ENCODE results near the gene SPCS3. TPM values are rescaled to one million over a fixed set of nuclear protein-coding genes. Genes with fewer than 3 reads are reported as not detected.

Gene SPCS3
- 10 to 100 TPM; 79.1 to 87.2 TPM for total RNA-seq

DNA sequence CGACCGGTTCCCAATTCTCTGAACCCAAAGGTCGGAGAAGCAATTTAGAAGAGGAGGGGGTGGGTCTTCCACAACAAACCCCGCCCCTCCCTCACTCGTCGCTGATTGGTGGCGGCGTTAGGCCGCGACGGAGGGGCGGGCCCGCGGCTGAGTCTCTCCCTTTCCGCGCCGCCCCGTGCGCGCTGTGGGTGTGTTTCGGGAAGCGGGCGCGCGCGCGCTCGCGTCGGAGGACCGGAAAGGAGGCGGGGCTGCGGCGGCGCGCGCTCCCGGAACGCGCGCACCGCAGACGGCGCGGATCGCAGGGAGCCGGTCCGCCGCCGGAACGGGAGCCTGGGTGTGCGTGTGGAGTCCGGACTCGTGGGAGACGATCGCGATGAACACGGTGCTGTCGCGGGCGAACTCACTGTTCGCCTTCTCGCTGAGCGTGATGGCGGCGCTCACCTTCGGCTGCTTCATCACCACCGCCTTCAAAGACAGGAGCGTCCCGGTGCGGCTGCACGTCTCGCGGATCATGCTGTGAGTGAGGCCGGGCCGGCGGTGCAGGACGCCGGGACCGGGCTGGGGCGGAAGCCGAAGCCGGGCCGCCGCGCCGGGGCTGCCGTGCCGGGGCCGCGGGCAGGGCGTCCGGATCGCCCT, at the start of gene SPCS3:
SPCS3 (plus strand) TSS at position 263 of the 636 bp plus-strand sequence; CDS start at position 374, 111 bp downstream.
- intact Hi-C loops (cut with DNase I): loop anchor here (10.0 kb wide), 1 partner anchor 115 kb away; no protein-coding TSS in a partner anchor

DNA sequence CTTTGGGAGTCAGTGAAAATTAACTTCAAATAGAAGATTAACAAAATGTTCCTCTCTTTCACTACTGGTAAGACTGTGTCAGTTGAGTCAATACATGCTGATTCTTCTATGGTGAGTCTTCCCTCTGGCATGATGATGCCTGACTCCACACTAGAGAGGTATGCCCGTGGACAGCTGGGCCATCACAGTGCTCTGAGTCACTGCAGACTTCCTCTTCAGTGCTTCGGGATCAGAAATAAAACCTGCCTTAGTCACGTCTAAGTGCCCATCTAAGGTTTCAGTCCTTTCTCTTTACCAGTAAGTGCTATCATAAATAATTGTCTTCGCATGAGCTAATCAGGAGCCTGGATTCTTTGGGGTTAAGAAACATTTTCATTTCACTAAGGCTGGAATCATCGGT, 49.1 kb upstream of the SPCS3 start:
- TF ChIP-seq, protein P1, sequence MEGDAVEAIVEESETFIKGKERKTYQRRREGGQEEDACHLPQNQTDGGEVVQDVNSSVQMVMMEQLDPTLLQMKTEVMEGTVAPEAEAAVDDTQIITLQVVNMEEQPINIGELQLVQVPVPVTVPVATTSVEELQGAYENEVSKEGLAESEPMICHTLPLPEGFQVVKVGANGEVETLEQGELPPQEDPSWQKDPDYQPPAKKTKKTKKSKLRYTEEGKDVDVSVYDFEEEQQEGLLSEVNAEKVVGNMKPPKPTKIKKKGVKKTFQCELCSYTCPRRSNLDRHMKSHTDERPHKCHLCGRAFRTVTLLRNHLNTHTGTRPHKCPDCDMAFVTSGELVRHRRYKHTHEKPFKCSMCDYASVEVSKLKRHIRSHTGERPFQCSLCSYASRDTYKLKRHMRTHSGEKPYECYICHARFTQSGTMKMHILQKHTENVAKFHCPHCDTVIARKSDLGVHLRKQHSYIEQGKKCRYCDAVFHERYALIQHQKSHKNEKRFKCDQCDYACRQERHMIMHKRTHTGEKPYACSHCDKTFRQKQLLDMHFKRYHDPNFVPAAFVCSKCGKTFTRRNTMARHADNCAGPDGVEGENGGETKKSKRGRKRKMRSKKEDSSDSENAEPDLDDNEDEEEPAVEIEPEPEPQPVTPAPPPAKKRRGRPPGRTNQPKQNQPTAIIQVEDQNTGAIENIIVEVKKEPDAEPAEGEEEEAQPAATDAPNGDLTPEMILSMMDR (IDR thresholded peaks at IDR 0.05): no peak
- no peak for TF ChIP-seq POLR2A (IDR thresholded peaks at IDR 0.05)
- intact Hi-C loops (cut with DNase I): no loop called here
- no peak for ATAC-seq
- Histone ChIP-seq H3K27me3 (no peaks in the 10 kb centered on the region), H3K4me1 (no peaks in the 10 kb centered on the region), H3K9me3 (no peaks in the 10 kb centered on the region), H3K4me3 (no peak overlapping the region), H3K27ac (no peak overlapping the region), H3K36me3 (replicated peaks in 1 of 2; ENCODE audit: insufficient read depth in 1 of 2, low read depth in 2 of 2) (no peaks in the 10 kb centered on the region)
- WGBS, 2 donors: 62 to 68% methylated on average over 5 of the region's 5 CpGs
- no peak for DNase-seq

More for the DNA sequence above, at the start of gene SPCS3:
- Histone ChIP-seq H3K4me3 (peak within 1 kb of the TSS; percentile 83), H3K27ac (peak within 1 kb of the TSS; percentile 84 to 100 (median 97)), H3K36me3 (replicated peaks in 1 of 2; ENCODE audit: insufficient read depth in 1 of 2, low read depth in 2 of 2) (no peaks in the 10 kb centered on the region), H3K4me1 (peaks cover 11% of the 10 kb centered on the region), H3K27me3 (no peaks in the 10 kb centered on the region), H3K9me3 (no peaks in the 10 kb centered on the region)
- DNase-seq: peak; percentile 94 to 98 (median 96)
- 0% methylated on average over 3 to 81 of the region's 94 CpGs for WGBS, 2 donors
- TF ChIP-seq POLR2A (IDR thresholded peaks at IDR 0.05): peak; percentile 82 to 88 (median 88)
- TF ChIP-seq, protein P1 (IDR thresholded peaks at IDR 0.05): no peak
- peak; percentile 95 for ATAC-seq

DNA sequence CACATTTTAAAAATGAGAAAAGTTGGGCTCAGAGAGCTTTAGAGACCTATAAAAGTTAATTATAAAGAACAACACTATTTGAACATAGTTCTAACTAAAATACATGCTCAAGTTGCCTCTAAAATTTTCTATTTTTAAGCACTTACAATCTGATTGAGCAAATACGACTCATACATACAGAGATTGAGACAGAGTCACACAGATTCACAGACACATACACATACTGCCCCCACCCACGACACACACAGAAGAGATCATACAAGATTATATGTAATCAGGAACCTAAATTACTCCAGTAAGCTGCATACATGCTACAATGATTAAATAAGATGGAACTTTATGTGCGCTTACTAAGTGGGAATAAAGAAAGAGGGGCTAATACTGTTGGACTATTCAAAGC, 48.0 kb upstream of the SPCS3 start:
- ATAC-seq (no peak), DNase-seq (no peak)
- no peak for TF ChIP-seq POLR2A (IDR thresholded peaks at IDR 0.05)
- TF ChIP-seq, protein P1 (IDR thresholded peaks at IDR 0.05): no peak
- intact Hi-C loops (cut with DNase I): no loop called here
- H3K9me3 ChIP-seq: no peaks in the 10 kb centered on the region
- H3K27ac ChIP-seq: no peak overlapping the region
- H3K4me3 ChIP-seq: no peak overlapping the region
- H3K4me1 ChIP-seq: peaks cover under 1% of the 10 kb centered on the region
- 64 to 72% methylated on average over 3 of the region's 3 CpGs for WGBS, 2 donors
- H3K36me3 ChIP-seq (replicated peaks in 1 of 2; ENCODE audit: insufficient read depth in 1 of 2, low read depth in 2 of 2): no peaks in the 10 kb centered on the region
- no peaks in the 10 kb centered on the region for H3K27me3 ChIP-seq

GRCh38 chr4:176272799-176273198, 47.0 kb upstream of the SPCS3 start:
- Histone ChIP-seq H3K36me3 (replicated peaks in 1 of 2; ENCODE audit: insufficient read depth in 1 of 2, low read depth in 2 of 2) (no peaks in the 10 kb centered on the region), H3K27me3 (no peaks in the 10 kb centered on the region), H3K4me1 (peaks cover 5% of the 10 kb centered on the region), H3K9me3 (no peaks in the 10 kb centered on the region), H3K27ac (no peak overlapping the region), H3K4me3 (no peak overlapping the region)
- intact Hi-C loops (cut with DNase I): no loop called here
- WGBS, 2 donors: 36 to 51% methylated on average over 3 of the region's 3 CpGs
- no peak for DNase-seq
- TF ChIP-seq, protein P1 (IDR thresholded peaks at IDR 0.05): no peak
- TF ChIP-seq POLR2A (IDR thresholded peaks at IDR 0.05): no peak
- no peak for ATAC-seq

GRCh38 chr4:176273736-176274135, 46.0 kb upstream of the SPCS3 start:
- ATAC-seq (no peak), DNase-seq (no peak)
- Histone ChIP-seq H3K27me3 (no peaks in the 10 kb centered on the region), H3K4me1 (peaks cover 5% of the 10 kb centered on the region), H3K9me3 (no peaks in the 10 kb centered on the region), H3K4me3 (no peak overlapping the region), H3K36me3 (replicated peaks in 1 of 2; ENCODE audit: insufficient read depth in 1 of 2, low read depth in 2 of 2) (no peaks in the 10 kb centered on the region), H3K27ac (no peak overlapping the region)
- intact Hi-C loops (cut with DNase I): no loop called here
- no peak for TF ChIP-seq POLR2A (IDR thresholded peaks at IDR 0.05)
- TF ChIP-seq, protein P1 (IDR thresholded peaks at IDR 0.05): no peak
- 76 to 78% methylated on average over 4 of the region's 4 CpGs for WGBS, 2 donors
